IPS-15b (cell line): ENCODE results near the gene GHR.
A peak's percentile ranks its signal among the peaks of the same experiment; 100 is the strongest.
"Not testable (repeated sequence)": the region's sequence is repeated elsewhere in the genome, so short reads cannot be mapped to it uniquely, and the experiment has no call there.

ENCODE experiments used
- H3K27me3 ChIP-seq: one replicate; pipeline ENCODE4 v1.6.1; 2013; ENCODE audit warnings: low read length; ENCODE audit not compliant: control insufficient read depth, insufficient read depth
- H3K36me3 ChIP-seq: one replicate; pipeline ENCODE4 v1.6.1; 2013; ENCODE audit warnings: low read length; ENCODE audit not compliant: control insufficient read depth, insufficient read depth
- H3K4me1 ChIP-seq: one replicate; pipeline ENCODE4 v1.6.1; 2013; ENCODE audit warnings: mild to moderate bottlenecking, low read length; ENCODE audit not compliant: control insufficient read depth, insufficient read depth
- H3K4me3 ChIP-seq: one replicate; pipeline ENCODE4 v1.5.1; 2013; ENCODE audit warnings: low read depth, low read length
- H3K9ac ChIP-seq: one replicate; pipeline ENCODE4 v1.6.1; 2013; ENCODE audit warnings: low read depth, mild to moderate bottlenecking, low read length
- H3K9me3 ChIP-seq: one replicate; pipeline ENCODE4 v1.6.1; 2013; ENCODE audit warnings: mild to moderate bottlenecking, low read length; ENCODE audit not compliant: control insufficient read depth, insufficient read depth

GHR gene

DNA sequence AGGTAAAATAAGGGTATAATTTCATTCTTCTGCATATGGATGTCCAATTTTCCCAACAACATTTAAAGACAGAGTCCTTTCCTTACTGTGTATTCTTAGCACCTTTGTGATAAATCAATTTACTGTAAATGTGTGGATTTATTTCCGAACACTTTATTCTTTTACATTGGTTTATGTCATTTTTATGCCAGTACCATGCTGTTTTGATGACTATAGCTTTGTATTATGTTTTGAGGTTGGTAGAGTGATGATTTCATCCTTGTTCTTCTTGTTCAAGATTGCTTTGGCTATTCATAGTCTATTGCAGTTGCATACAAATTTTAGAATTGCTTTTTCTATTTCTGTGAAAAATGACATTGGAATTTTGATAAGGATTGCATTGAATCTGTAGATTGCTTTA, 280.0 kb downstream of the GHR start:
- Histone ChIP-seq H3K9me3 (no peaks in the 10 kb centered on the region), H3K27me3 (no peaks in the 10 kb centered on the region), H3K4me3 (no peak overlapping the region), H3K36me3 (no peaks in the 10 kb centered on the region), H3K4me1 (no peaks in the 10 kb centered on the region), H3K9ac (no peak overlapping the region)

DNA sequence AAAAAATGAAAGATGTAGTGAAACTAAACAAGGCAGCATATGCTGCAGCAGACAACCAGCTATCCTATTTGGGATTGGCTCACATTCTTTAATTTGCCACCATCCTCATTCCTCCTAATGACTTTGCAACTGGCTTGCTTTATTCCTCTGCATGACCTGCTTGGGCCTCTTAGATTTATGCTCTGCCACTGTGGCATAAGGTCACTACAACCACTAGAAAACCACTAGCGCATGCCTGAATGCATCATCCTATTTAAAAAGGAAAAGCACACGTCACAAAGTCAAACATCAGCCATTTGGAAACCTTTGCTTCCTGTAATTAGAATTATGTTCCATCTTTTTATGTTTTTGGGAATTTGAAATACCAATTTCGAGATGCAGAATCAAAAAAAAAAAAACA, 292.5 kb downstream of the GHR start:
- Histone ChIP-seq H3K9ac (no peak overlapping the region), H3K4me3 (no peak overlapping the region), H3K9me3 (no peaks in the 10 kb centered on the region), H3K4me1 (no peaks in the 10 kb centered on the region), H3K27me3 (no peaks in the 10 kb centered on the region), H3K36me3 (no peaks in the 10 kb centered on the region)

GRCh38 chr5:42718591-42718990, 295.4 kb downstream of the GHR start:
- no peak overlapping the region for H3K9ac ChIP-seq

DNA sequence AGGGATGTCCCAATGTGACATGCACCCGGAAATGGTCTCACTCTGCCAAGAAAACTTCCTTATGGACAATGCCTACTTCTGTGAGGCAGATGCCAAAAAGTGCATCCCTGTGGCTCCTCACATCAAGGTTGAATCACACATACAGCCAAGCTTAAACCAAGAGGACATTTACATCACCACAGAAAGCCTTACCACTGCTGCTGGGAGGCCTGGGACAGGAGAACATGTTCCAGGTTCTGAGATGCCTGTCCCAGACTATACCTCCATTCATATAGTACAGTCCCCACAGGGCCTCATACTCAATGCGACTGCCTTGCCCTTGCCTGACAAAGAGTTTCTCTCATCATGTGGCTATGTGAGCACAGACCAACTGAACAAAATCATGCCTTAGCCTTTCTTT, 295.8 kb downstream of the GHR start:
- Histone ChIP-seq H3K9ac (no peak overlapping the region), H3K4me3 (no peak overlapping the region), H3K36me3 (no peaks in the 10 kb centered on the region), H3K27me3 (no peaks in the 10 kb centered on the region), H3K9me3 (no peaks in the 10 kb centered on the region), H3K4me1 (no peaks in the 10 kb centered on the region)

More at GRCh38 chr5:42718591-42718990, 295.4 kb downstream of the GHR start:
- Histone ChIP-seq H3K36me3 (no peaks in the 10 kb centered on the region), H3K27me3 (no peaks in the 10 kb centered on the region), H3K4me3 (no peak overlapping the region), H3K9me3 (no peaks in the 10 kb centered on the region), H3K4me1 (no peaks in the 10 kb centered on the region)

GRCh38 chr5:42720251-42720650, 297.0 kb downstream of the GHR start:
- no peak overlapping the region for H3K9ac ChIP-seq
- H3K4me1 ChIP-seq: no peaks in the 10 kb centered on the region
- no peaks in the 10 kb centered on the region for H3K27me3 ChIP-seq
- no peaks in the 10 kb centered on the region for H3K36me3 ChIP-seq
- no peak overlapping the region for H3K4me3 ChIP-seq
- no peaks in the 10 kb centered on the region for H3K9me3 ChIP-seq

GRCh38 chr5:42721484-42721883, 298.2 kb downstream of the GHR start:
- no peaks in the 10 kb centered on the region for H3K4me1 ChIP-seq
- no peak overlapping the region for H3K4me3 ChIP-seq
- H3K9me3 ChIP-seq: no peaks in the 10 kb centered on the region
- no peaks in the 10 kb centered on the region for H3K36me3 ChIP-seq
- no peaks in the 10 kb centered on the region for H3K27me3 ChIP-seq
- no peak overlapping the region for H3K9ac ChIP-seq

- not testable (repeated sequence) for H3K9ac ChIP-seq, H3K27me3 ChIP-seq, H3K9me3 ChIP-seq, H3K4me1 ChIP-seq, H3K36me3 ChIP-seq
- H3K4me3 ChIP-seq: peak overlapping the region; percentile 18
Observed at GRCh38 chr5:42734531-42735058, 311.4 kb downstream of the GHR start.

- Histone ChIP-seq H3K9me3 (no peaks in the 10 kb centered on the region), H3K36me3 (no peaks in the 10 kb centered on the region), H3K4me3 (no peak overlapping the region), H3K4me1 (no peaks in the 10 kb centered on the region), H3K27me3 (no peaks in the 10 kb centered on the region), H3K9ac (no peak overlapping the region)
Observed at GRCh38 chr5:42740920-42741319, 317.7 kb downstream of the GHR start.

- Histone ChIP-seq H3K36me3 (no peaks in the 10 kb centered on the region), H3K4me3 (no peak overlapping the region), H3K4me1 (no peaks in the 10 kb centered on the region), H3K9ac (no peak overlapping the region), H3K27me3 (no peaks in the 10 kb centered on the region), H3K9me3 (no peaks in the 10 kb centered on the region)
Observed at GRCh38 chr5:42745426-42745825, 322.2 kb downstream of the GHR start.

DNA sequence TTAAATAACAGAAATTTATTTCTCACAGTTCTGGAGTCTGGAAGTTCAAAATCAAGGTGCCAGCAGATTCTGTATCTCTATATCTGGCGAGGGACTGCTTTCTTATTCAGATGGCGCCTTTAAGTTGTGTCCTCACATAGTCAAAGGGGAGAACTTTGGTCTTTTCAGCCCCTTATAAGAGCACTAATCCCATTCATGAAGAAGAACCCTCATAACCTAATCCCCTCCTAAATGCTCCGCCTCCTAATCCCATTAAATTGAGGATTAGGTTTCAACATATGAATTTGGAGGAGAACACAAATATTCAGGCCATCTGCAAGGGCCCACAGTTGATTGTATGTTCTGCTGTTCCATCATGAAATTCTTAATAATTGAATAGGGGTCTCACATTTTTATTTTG, 322.6 kb downstream of the GHR start:
- Histone ChIP-seq H3K27me3 (no peaks in the 10 kb centered on the region), H3K4me3 (no peak overlapping the region), H3K36me3 (no peaks in the 10 kb centered on the region), H3K9me3 (no peaks in the 10 kb centered on the region), H3K4me1 (no peaks in the 10 kb centered on the region), H3K9ac (no peak overlapping the region)

- no peaks in the 10 kb centered on the region for H3K4me1 ChIP-seq
- no peaks in the 10 kb centered on the region for H3K9me3 ChIP-seq
- no peaks in the 10 kb centered on the region for H3K27me3 ChIP-seq
Observed at GRCh38 chr5:42749020-42749419, 325.8 kb downstream of the GHR start.

GRCh38 chr5:42750507-42750906, 327.3 kb downstream of the GHR start:
- Histone ChIP-seq H3K36me3 (no peaks in the 10 kb centered on the region), H3K27me3 (no peaks in the 10 kb centered on the region), H3K4me1 (no peaks in the 10 kb centered on the region), H3K4me3 (no peak overlapping the region), H3K9ac (no peak overlapping the region), H3K9me3 (no peaks in the 10 kb centered on the region)

More at GRCh38 chr5:42749020-42749419, 325.8 kb downstream of the GHR start:
- no peak overlapping the region for H3K4me3 ChIP-seq
- no peak overlapping the region for H3K9ac ChIP-seq
- H3K36me3 ChIP-seq: no peaks in the 10 kb centered on the region
